Prostate gland (tissue), 2 donors: ENCODE results near the gene GDNF. TPM values are rescaled to one million over a fixed set of nuclear protein-coding genes. Genes with fewer than 3 reads are reported as not detected.
"Not testable (repeated sequence)": the region's sequence is repeated elsewhere in the genome, so short reads cannot be mapped to it uniquely, and the experiment has no call there.

Experiments
- DNase-seq: peaks from one replicate; pipeline ENCODE4 v3.0.0-alpha.2; 2019; ENCODE audit warnings: low spot score
- H3K27ac ChIP-seq, 2 donors: fragments of 200-600 bp; sonication (generic); 2 replicates each; pipeline ENCODE4 v1.5.1; 2017 to 2019
- H3K27me3 ChIP-seq: fragments of 200-600 bp; sonication (generic); replicated peaks from 2 replicates; pipeline ENCODE4 v1.5.1; 2019; ENCODE audit not compliant: insufficient read depth
- H3K36me3 ChIP-seq, 2 donors: fragments of 200-600 bp; sonication (generic); 1 replicate in 1 of 2; 2 replicates in 1 of 2; pipeline versions ENCODE4 v1.5.1 to v1.8.1; 2017 to 2019
- H3K4me1 ChIP-seq: fragments of 200-600 bp; sonication (generic); replicated peaks from 2 replicates; pipeline ENCODE4 v1.5.1; 2019
- H3K4me3 ChIP-seq, 2 donors: fragments of 200-600 bp; sonication (generic); 2 replicates each; pipeline ENCODE4 v1.5.1; 2017 to 2019
- H3K9me3 ChIP-seq: fragments of 200-600 bp; sonication (generic); 2 replicates; pipeline ENCODE4 v1.5.1; 2017
- POLR2A ChIP-seq: fragments of 450-650 bp; IDR thresholded peaks from one replicate; pipeline ENCODE4 v1.6.1; 2016; ENCODE audit warnings: antibody characterized with exemption, mild to moderate bottlenecking
- POLR2AphosphoS5 ChIP-seq: sonication (generic); formaldehyde crosslinking; IDR thresholded peaks from one replicate; pipeline ENCODE4 v1.6.1; 2017; ENCODE audit warnings: antibody characterized with exemption
- WGBS: methylation state at CpG from one replicate; pipeline ENCODE4 v1.1.5; 2018; 5-methylcytosine and 5-hydroxymethylcytosine counted together
- intact Hi-C: fragments of 100-400 bp; cut with DNase I; formaldehyde crosslinking; loops from one replicate; pipeline ENCODE4 v1.14.2; 2022
- total RNA-seq, 2 donors: library from RNA; depleted of rRNA; stranded (reverse); fragments of >200 nt; gene quantifications; one replicate each; pipeline ENCODE4 v1.1.0, GENCODE V29; 2016
- TF ChIP-seq, protein P1 (sequence below), 4 experiments: fragments of 200-600 bp in 2 of 4; fragments of 450-650 bp in 2 of 4; sonication (generic) in 2 of 4; IDR thresholded peaks; 1 replicate in 3 of 4; 2 replicates in 1 of 4; pipeline ENCODE4 v1.5.1; 2016 to 2019; ENCODE audit warnings: antibody characterized with exemption in 4 of 4, mild to moderate bottlenecking in 2 of 4, moderate library complexity in 2 of 4

GDNF gene
- total RNA-seq, 2 donors from 2014 or later: 0.18 to 1.3 TPM

GRCh38 chr5:37791321-37791720 is 48.5 kb downstream of the GDNF start:
- TF ChIP-seq, protein P1, sequence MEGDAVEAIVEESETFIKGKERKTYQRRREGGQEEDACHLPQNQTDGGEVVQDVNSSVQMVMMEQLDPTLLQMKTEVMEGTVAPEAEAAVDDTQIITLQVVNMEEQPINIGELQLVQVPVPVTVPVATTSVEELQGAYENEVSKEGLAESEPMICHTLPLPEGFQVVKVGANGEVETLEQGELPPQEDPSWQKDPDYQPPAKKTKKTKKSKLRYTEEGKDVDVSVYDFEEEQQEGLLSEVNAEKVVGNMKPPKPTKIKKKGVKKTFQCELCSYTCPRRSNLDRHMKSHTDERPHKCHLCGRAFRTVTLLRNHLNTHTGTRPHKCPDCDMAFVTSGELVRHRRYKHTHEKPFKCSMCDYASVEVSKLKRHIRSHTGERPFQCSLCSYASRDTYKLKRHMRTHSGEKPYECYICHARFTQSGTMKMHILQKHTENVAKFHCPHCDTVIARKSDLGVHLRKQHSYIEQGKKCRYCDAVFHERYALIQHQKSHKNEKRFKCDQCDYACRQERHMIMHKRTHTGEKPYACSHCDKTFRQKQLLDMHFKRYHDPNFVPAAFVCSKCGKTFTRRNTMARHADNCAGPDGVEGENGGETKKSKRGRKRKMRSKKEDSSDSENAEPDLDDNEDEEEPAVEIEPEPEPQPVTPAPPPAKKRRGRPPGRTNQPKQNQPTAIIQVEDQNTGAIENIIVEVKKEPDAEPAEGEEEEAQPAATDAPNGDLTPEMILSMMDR (IDR thresholded peaks at IDR 0.05): no peak
- no peak for TF ChIP-seq POLR2AphosphoS5
- no peak for TF ChIP-seq POLR2A
- H3K9me3 ChIP-seq: no peaks in the 10 kb centered on the region
- H3K27ac ChIP-seq: no peak overlapping the region
- intact Hi-C loops: no loop called here
- no peaks in the 10 kb centered on the region for H3K27me3 ChIP-seq
- H3K4me3 ChIP-seq: no peak overlapping the region
- H3K4me1 ChIP-seq: no peaks in the 10 kb centered on the region
- no peaks in the 10 kb centered on the region for H3K36me3 ChIP-seq
- DNase-seq: no peak
- 37% methylated on average over 2 of the region's 2 CpGs for WGBS

GRCh38 chr5:37789991-37790390 is 49.9 kb downstream of the GDNF start:
- Histone ChIP-seq H3K36me3 (no peaks in the 10 kb centered on the region), H3K27me3 (no peaks in the 10 kb centered on the region), H3K4me1 (no peaks in the 10 kb centered on the region), H3K9me3 (no peaks in the 10 kb centered on the region), H3K27ac (no peak overlapping the region), H3K4me3 (no peak overlapping the region)
- DNase-seq: no peak
- no peak for TF ChIP-seq POLR2AphosphoS5
- no peak for TF ChIP-seq POLR2A
- TF ChIP-seq, protein P1 (IDR thresholded peaks at IDR 0.05): no peak
- WGBS: 49% methylated on average over 2 of the region's 2 CpGs
- intact Hi-C loops: no loop called here

DNA sequence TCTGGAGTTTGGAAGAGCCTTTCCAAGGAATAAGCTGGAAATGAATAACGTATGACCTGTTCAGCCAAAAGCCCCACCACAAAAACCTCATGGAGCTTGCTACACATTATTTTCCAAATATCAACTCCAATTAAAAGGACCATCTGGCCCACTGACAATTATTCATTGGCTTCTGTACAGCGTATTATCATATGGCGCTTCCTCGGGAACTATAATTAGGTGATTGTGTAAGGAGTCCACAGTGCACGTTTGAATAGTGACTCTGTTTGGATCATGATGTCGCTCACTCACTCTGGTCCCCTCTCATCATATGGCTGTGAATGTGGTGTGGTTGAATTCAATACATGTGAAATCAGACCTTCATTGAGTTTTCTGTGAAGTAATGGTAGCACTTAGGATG is 52.1 kb downstream of the GDNF start:
- no peak for TF ChIP-seq POLR2A
- DNase-seq: no peak
- H3K9me3 ChIP-seq: no peaks in the 10 kb centered on the region
- 80% methylated on average over 6 of the region's 6 CpGs for WGBS
- no peaks in the 10 kb centered on the region for H3K27me3 ChIP-seq
- no peak overlapping the region for H3K27ac ChIP-seq
- intact Hi-C loops: no loop called here
- H3K4me3 ChIP-seq: no peak overlapping the region
- H3K36me3 ChIP-seq: no peaks in the 10 kb centered on the region
- H3K4me1 ChIP-seq: no peaks in the 10 kb centered on the region

DNA sequence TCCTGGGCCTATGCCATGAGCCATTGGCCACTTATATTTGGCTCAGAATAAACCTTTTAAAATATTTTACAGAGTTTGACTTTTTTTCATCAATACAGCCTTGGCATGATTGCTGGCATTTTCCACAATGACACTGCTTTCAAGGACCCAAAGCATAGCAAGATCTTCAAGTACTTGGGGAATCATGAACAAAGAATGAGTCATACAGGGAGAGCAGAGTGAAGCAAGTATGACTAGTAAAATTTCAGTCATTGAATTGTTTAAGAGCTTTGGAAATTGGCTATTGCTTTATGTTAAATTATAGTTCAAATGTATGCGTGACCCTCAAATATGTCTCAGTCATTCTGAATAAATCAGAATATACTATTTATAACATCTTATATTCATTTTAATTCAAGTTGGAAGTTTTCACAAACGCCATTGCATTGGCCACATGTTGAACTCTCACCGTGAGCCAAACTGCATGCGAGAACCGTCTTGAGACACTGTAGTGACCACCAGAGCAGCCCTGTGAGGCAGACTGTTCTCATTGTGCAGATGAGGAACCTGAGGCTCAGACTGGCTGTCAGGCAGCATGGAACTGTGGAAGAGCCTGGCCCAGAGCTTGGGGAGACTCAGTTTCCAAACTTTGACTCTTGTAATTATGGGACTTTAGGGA is 52.9 kb downstream of the GDNF start:
- TF ChIP-seq POLR2AphosphoS5 (no peak), POLR2A (no peak)
- TF ChIP-seq, protein P1 (IDR thresholded peaks at IDR 0.05): no peak
- intact Hi-C loops: no loop called here
- H3K27ac ChIP-seq: no peak overlapping the region
- no peak overlapping the region for H3K4me3 ChIP-seq
- DNase-seq: no peak
- no peaks in the 10 kb centered on the region for H3K9me3 ChIP-seq
- H3K27me3 ChIP-seq: no peaks in the 10 kb centered on the region
- H3K36me3 ChIP-seq: no peaks in the 10 kb centered on the region
- WGBS: 93% methylated on average over 5 of the region's 5 CpGs
- H3K4me1 ChIP-seq: no peaks in the 10 kb centered on the region

DNA sequence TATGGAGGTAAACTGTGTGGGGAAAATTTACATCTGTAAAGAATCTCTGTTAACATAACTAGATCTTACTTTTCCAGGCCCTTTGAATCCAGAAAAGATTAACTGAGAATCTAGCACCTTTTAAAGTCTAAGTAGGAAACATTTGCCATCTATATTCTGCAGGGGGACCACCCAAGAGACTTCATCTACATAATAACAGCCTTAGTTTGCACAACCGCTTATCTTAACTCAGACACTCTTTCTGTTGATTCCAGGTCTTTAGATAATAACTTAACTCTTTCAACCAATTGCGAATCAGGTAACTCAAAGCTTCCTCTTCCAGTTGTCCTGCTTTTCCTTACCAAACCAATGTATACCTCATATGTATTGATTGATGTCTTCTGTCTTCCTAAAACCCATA is 53.4 kb downstream of the GDNF start:
- WGBS: 87% methylated on average over 2 of the region's 2 CpGs
- no peak for TF ChIP-seq POLR2AphosphoS5
- no peak overlapping the region for H3K4me3 ChIP-seq
- H3K36me3 ChIP-seq: no peaks in the 10 kb centered on the region
- no peaks in the 10 kb centered on the region for H3K27me3 ChIP-seq
- no peaks in the 10 kb centered on the region for H3K9me3 ChIP-seq
- intact Hi-C loops: no loop called here
- no peak overlapping the region for H3K27ac ChIP-seq
- DNase-seq: no peak
- H3K4me1 ChIP-seq: no peaks in the 10 kb centered on the region

GRCh38 chr5:37781409-37781808 is 58.4 kb downstream of the GDNF start:
- H3K9me3 ChIP-seq, DNase-seq, H3K4me1 ChIP-seq, H3K27ac ChIP-seq, H3K27me3 ChIP-seq, H3K4me3 ChIP-seq, intact Hi-C loops, H3K36me3 ChIP-seq: not testable (repeated sequence)
- 87% methylated on average over 8 of the region's 8 CpGs for WGBS
